Uterus (tissue), 2 donors: Measurements from ENCODE around the gene ANKRD33B.

Source experiments
- POLR2A ChIP-seq, 2 donors: fragments of 450-650 bp; IDR thresholded peaks; one replicate each; pipeline ENCODE4 v1.6.1; 2016; ENCODE audit warnings: antibody characterized with exemption in 2 of 2, mild to moderate bottlenecking in 1 of 2, moderate library complexity in 1 of 2
- TF ChIP-seq, protein P1 (sequence below), 4 experiments: fragments of 200-600 bp in 2 of 4; fragments of 450-650 bp in 2 of 4; sonication (generic) in 2 of 4; IDR thresholded peaks; one replicate each; pipeline ENCODE4 v1.5.1; 2016 to 2019; ENCODE audit warnings: antibody characterized with exemption in 4 of 4, mild to moderate bottlenecking in 2 of 4, moderate library complexity in 1 of 4

DNA sequence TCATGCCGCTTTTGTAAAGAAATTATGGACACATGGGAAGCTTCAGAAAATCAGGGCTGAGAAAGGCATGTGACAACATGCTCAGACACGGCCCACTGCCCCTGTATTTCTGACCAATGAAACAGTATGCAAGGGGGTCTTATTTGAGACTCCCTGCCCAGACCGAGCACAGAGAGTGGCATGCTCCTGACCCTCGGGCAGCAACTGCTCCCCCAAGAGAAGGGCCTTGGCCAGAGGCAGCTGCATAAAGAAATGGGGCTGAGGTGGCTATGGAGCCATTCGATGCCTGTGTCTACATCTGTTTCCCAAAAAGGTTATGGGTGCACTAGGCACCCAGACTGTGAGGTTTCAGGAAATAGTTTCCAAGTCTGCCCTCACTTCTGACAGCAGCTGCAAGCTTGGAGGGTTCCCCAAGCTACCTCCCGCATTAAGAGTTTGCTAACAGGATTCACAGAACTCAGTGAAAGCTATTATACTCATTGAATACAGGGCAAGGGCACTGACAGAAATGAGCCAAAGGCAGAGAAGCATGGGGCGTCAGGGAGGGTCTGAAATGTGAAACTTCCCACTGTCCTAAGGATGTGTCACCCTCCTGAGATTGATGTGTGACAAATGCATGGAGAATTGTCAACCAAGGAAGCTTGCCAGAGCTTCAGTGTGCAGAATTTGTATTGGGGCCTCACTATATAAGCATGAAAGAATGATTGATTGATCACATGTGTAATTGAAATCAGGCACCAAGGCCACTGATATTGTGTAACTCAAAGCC is 102.8 kb downstream of the ANKRD33B start:
- TF ChIP-seq, protein P1, sequence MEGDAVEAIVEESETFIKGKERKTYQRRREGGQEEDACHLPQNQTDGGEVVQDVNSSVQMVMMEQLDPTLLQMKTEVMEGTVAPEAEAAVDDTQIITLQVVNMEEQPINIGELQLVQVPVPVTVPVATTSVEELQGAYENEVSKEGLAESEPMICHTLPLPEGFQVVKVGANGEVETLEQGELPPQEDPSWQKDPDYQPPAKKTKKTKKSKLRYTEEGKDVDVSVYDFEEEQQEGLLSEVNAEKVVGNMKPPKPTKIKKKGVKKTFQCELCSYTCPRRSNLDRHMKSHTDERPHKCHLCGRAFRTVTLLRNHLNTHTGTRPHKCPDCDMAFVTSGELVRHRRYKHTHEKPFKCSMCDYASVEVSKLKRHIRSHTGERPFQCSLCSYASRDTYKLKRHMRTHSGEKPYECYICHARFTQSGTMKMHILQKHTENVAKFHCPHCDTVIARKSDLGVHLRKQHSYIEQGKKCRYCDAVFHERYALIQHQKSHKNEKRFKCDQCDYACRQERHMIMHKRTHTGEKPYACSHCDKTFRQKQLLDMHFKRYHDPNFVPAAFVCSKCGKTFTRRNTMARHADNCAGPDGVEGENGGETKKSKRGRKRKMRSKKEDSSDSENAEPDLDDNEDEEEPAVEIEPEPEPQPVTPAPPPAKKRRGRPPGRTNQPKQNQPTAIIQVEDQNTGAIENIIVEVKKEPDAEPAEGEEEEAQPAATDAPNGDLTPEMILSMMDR (IDR thresholded peaks at IDR 0.05) = no peak
- TF ChIP-seq POLR2A (IDR thresholded peaks at IDR 0.05) = no peak
